ENCODE results near the gene PAIP2. TPM values are rescaled to one million over a fixed set of nuclear protein-coding genes. Genes with fewer than 3 reads are reported as not detected.
A peak's percentile ranks its signal among the peaks of the same experiment; 100 is the strongest.

The PAIP2 gene
- total RNA-seq, 1 donor from 2014 or later: 77.6 TPM

DNA sequence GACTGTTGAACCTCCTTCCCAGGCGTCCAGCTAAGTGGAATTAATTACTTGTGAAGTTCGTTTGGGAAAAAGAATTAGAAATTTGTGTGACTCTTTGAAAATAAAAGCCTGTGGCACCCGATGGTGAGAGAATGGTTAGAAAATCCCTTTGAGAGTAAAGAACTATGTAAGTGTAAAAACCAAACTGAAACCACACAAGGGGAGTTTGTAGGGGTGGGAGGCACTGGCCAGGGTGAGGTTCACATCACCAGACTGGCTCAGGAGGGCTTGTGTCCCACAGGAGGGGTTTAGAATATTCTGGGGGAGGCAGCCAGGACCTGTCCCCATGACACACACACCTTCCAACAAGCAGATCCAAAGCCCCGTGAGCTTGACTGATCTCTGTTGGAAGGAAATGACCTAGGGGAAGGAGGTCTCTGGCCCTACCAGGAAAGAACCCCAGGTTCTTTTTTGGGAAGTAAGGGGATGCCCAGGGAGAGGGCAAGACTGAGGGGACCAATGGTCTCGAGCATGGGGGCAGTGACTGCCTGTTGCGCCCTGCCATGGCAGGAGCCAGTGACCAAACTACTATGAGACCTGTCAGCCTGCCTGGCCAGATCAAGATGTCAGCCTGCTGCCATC is 58.0 kb downstream of the PAIP2 start:
- DNase-seq (ENCODE audit: low read depth): no peak
- TF ChIP-seq, protein P1, sequence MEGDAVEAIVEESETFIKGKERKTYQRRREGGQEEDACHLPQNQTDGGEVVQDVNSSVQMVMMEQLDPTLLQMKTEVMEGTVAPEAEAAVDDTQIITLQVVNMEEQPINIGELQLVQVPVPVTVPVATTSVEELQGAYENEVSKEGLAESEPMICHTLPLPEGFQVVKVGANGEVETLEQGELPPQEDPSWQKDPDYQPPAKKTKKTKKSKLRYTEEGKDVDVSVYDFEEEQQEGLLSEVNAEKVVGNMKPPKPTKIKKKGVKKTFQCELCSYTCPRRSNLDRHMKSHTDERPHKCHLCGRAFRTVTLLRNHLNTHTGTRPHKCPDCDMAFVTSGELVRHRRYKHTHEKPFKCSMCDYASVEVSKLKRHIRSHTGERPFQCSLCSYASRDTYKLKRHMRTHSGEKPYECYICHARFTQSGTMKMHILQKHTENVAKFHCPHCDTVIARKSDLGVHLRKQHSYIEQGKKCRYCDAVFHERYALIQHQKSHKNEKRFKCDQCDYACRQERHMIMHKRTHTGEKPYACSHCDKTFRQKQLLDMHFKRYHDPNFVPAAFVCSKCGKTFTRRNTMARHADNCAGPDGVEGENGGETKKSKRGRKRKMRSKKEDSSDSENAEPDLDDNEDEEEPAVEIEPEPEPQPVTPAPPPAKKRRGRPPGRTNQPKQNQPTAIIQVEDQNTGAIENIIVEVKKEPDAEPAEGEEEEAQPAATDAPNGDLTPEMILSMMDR (conservative IDR thresholded peaks at IDR 0.05; ENCODE audit: low read depth, low read length): no peak
- H3K4me3 ChIP-seq (ENCODE audit: low read depth, low read length): no peak overlapping the region

- TF ChIP-seq, protein P1 (conservative IDR thresholded peaks at IDR 0.05; ENCODE audit: low read depth, low read length): no peak
- H3K4me3 ChIP-seq (ENCODE audit: low read depth, low read length): no peak overlapping the region
- DNase-seq (ENCODE audit: low read depth): no peak
Measured at GRCh38 chr5:139401546-139401945, 59.9 kb downstream of the PAIP2 start.

- no peak for DNase-seq (ENCODE audit: low read depth)
- TF ChIP-seq, protein P1 (conservative IDR thresholded peaks at IDR 0.05; ENCODE audit: low read depth, low read length): peak; percentile 65
- H3K4me3 ChIP-seq (ENCODE audit: low read depth, low read length): no peak overlapping the region
Measured at GRCh38 chr5:139402561-139403158, 61.0 kb downstream of the PAIP2 start.

- TF ChIP-seq, protein P1 (conservative IDR thresholded peaks at IDR 0.05; ENCODE audit: low read depth, low read length): no peak
- peak overlapping the region; percentile 56 for H3K4me3 ChIP-seq (ENCODE audit: low read depth, low read length)
- no peak for DNase-seq (ENCODE audit: low read depth)
Measured at GRCh38 chr5:139403418-139403786, 61.7 kb downstream of the PAIP2 start.

- TF ChIP-seq, protein P1 (conservative IDR thresholded peaks at IDR 0.05; ENCODE audit: low read depth, low read length): no peak
- DNase-seq (ENCODE audit: low read depth): peak; percentile 65
- peak within 1 kb of the TSS; percentile 56 for H3K4me3 ChIP-seq (ENCODE audit: low read depth, low read length)
Measured at GRCh38 chr5:139403787-139404483, 62.3 kb downstream of the PAIP2 start, which contains the start of gene SPATA24. SPATA24 (minus strand) TSS chr5:139404089; CDS start chr5:139404060, 29 bp downstream.

- TF ChIP-seq, protein P1 (conservative IDR thresholded peaks at IDR 0.05; ENCODE audit: low read depth, low read length): no peak
- DNase-seq (ENCODE audit: low read depth): no peak
- peak overlapping the region; percentile 56 for H3K4me3 ChIP-seq (ENCODE audit: low read depth, low read length)
Measured at GRCh38 chr5:139404484-139404840, 62.8 kb downstream of the PAIP2 start.
